Stimulated activated CD4-positive, alpha-beta T cell treated with anti-CD3 and anti-CD28 coated beads, Interleukin-1b, Interleukin-23, amount 100 ng/mL, for 4 hours (primary cell): Measurements from ENCODE around the gene CHST15.
"Not testable (repeated sequence)": the region's sequence is repeated elsewhere in the genome, so short reads cannot be mapped to it uniquely, and the experiment has no call there.

Experiments used
- DNase-seq, 2 donors: peaks; one replicate each; pipeline ENCODE4 v3.0.0-alpha.2; 2020; ENCODE audit warnings: low read depth in 2 of 2

CHST15 gene

GRCh38 chr10:124124123-124124768 lies 30.8 kb upstream of the CHST15 start:
- DNase-seq: no peak

GRCh38 chr10:124123156-124123555 lies 29.8 kb upstream of the CHST15 start:
- DNase-seq: no peak

GRCh38 chr10:124122211-124122610 lies 28.8 kb upstream of the CHST15 start:
- no peak for DNase-seq

- no peak for DNase-seq
Observed at GRCh38 chr10:124120410-124121061, 27.1 kb upstream of the CHST15 start.

- no peak for DNase-seq
Observed at GRCh38 chr10:124119946-124120345, 26.5 kb upstream of the CHST15 start.

GRCh38 chr10:124119216-124119615 lies 25.8 kb upstream of the CHST15 start:
- DNase-seq: no peak

GRCh38 chr10:124117833-124118232 lies 24.4 kb upstream of the CHST15 start:
- DNase-seq: no peak

GRCh38 chr10:124117511-124117785 lies 24.1 kb upstream of the CHST15 start:
- no peak for DNase-seq

GRCh38 chr10:124116771-124117510 lies 23.5 kb upstream of the CHST15 start:
- no peak for DNase-seq

GRCh38 chr10:124114696-124115095 lies 21.3 kb upstream of the CHST15 start:
- no peak for DNase-seq

- DNase-seq: no peak
Observed at GRCh38 chr10:124112891-124113580, 19.6 kb upstream of the CHST15 start.

- no peak for DNase-seq
Observed at GRCh38 chr10:124110882-124111281, 17.5 kb upstream of the CHST15 start.

GRCh38 chr10:124109261-124109660 lies 15.9 kb upstream of the CHST15 start:
- DNase-seq: no peak

GRCh38 chr10:124107072-124107471 lies 13.7 kb upstream of the CHST15 start:
- DNase-seq: no peak

- no peak for DNase-seq
Observed at GRCh38 chr10:124106241-124106879, 13.0 kb upstream of the CHST15 start.

GRCh38 chr10:124105594-124105993 lies 12.2 kb upstream of the CHST15 start:
- DNase-seq: no peak

- DNase-seq: no peak
Observed at GRCh38 chr10:124105045-124105444, 11.6 kb upstream of the CHST15 start.

- no peak for DNase-seq
Observed at GRCh38 chr10:124104011-124104627, 10.7 kb upstream of the CHST15 start.

GRCh38 chr10:124101351-124101750 lies 8.0 kb upstream of the CHST15 start:
- DNase-seq: no peak

- not testable (repeated sequence) for DNase-seq
Observed at GRCh38 chr10:124100651-124101050, 7.3 kb upstream of the CHST15 start.

GRCh38 chr10:124100124-124100523 lies 6.7 kb upstream of the CHST15 start:
- DNase-seq: no peak

GRCh38 chr10:124099604-124100003 lies 6.2 kb upstream of the CHST15 start:
- DNase-seq: no peak
